Anterior cingulate cortex (tissue), 58 donors: ENCODE data around the gene MKLN1.
"Not testable (repeated sequence)": the region's sequence is repeated elsewhere in the genome, so short reads cannot be mapped to it uniquely, and the experiment has no call there.

Experiments
- DNase-seq, 58 donors: peaks; one replicate each; lab custom pipeline; 2025; lab: John Stamatoyannopoulos, UW

The MKLN1 gene

GRCh38 chr7:131306777-131307176 is 20.9 kb upstream of the MKLN1 start:
- no peak for DNase-seq

GRCh38 chr7:131307627-131308026 is 20.0 kb upstream of the MKLN1 start:
- DNase-seq: no peak

- no peak for DNase-seq
These were observed 14.8 kb upstream of the MKLN1 start for GRCh38 chr7:131312838-131313237.

- no peak for DNase-seq
These were observed 7.1 kb upstream of the MKLN1 start for GRCh38 chr7:131320603-131321002.

- no peak for DNase-seq
These were observed 6.0 kb upstream of the MKLN1 start for GRCh38 chr7:131321656-131322055.

- DNase-seq: no peak
These were observed 5.6 kb upstream of the MKLN1 start for GRCh38 chr7:131322061-131322460.

- DNase-seq: no peak
These were observed 4.8 kb upstream of the MKLN1 start for GRCh38 chr7:131322861-131323260.

- DNase-seq: no peak
These were observed 2.4 kb upstream of the MKLN1 start for GRCh38 chr7:131325179-131325840.

GRCh38 chr7:131326576-131326975 is 1.1 kb upstream of the MKLN1 start:
- no peak for DNase-seq

- DNase-seq: peak in 34 of 58 donors; percentile 25 to 87 (median 59)
These were observed 539 bp upstream of the MKLN1 start for GRCh38 chr7:131327049-131327625.

- DNase-seq: peak in 2 of 58 donors; percentile 38 to 57
These were observed 900 bp downstream of the MKLN1 start for GRCh38 chr7:131328377-131329175.

GRCh38 chr7:131329176-131329570 is 1.5 kb downstream of the MKLN1 start:
- peak in 1 of 58 donors; percentile 1 for DNase-seq

GRCh38 chr7:131330299-131330698 is 2.6 kb downstream of the MKLN1 start:
- no peak for DNase-seq

GRCh38 chr7:131331806-131332205 is 4.1 kb downstream of the MKLN1 start:
- no peak for DNase-seq

- not testable (repeated sequence) for DNase-seq
These were observed 5.1 kb downstream of the MKLN1 start for GRCh38 chr7:131332729-131333128.

GRCh38 chr7:131335639-131336381 is 8.1 kb downstream of the MKLN1 start:
- DNase-seq: no peak

- DNase-seq: no peak
These were observed 9.3 kb downstream of the MKLN1 start for GRCh38 chr7:131336956-131337355.

- no peak for DNase-seq
These were observed 10.5 kb downstream of the MKLN1 start for GRCh38 chr7:131338173-131338572.

- DNase-seq: no peak
These were observed 11.2 kb downstream of the MKLN1 start for GRCh38 chr7:131338691-131339390.

GRCh38 chr7:131341690-131342089 is 14.0 kb downstream of the MKLN1 start:
- DNase-seq: no peak
